ENCODE data around the gene ZNF408. TPM values are rescaled to one million over a fixed set of nuclear protein-coding genes. Genes with fewer than 3 reads are reported as not detected.

The ZNF408 gene
- total and polyA plus RNA-seq, 2 of the 13 experiments (the other 11 are each of a cell fraction or from before 2014, with no cell fraction given) = 11.2 to 12.5 TPM

GRCh38 chr11:46700241-46701077, at the start of gene ZNF408, which contains the start of gene ARHGAP1 (continued):
- TF ChIP-seq MYNN (CRISPR knock-in tag; IDR thresholded peaks at IDR 0.05; ENCODE audit: low read depth) = 0 out of 2 replicates have a peak, but pooled peaks have one; percentile 82
- no peak for TF ChIP-seq EZH2 (conservative IDR thresholded peaks at IDR 0.05; ENCODE audit: low read depth, low read length)
- peak; percentile 67; the same call in 1 of the 2 replicates for TF ChIP-seq PRDM15 (CRISPR knock-in tag; IDR thresholded peaks at IDR 0.05)
- TF ChIP-seq MXD3 (CRISPR knock-in tag; IDR thresholded peaks at IDR 0.05) = peak; percentile 51
- TF ChIP-seq ZBTB39 (CRISPR knock-in tag; IDR thresholded peaks at IDR 0.05) = no peak
- TF ChIP-seq ZNF747 (CRISPR knock-in tag; IDR thresholded peaks at IDR 0.05; ENCODE audit: borderline replicate concordance) = no peak; the same call in 1 of the 2 replicates
- no peak for TF ChIP-seq ZNF414 (CRISPR knock-in tag; IDR thresholded peaks at IDR 0.05)
- peak; percentile 88; the same call in 1 of the 2 replicates for TF ChIP-seq ZNF724P (CRISPR knock-in tag; IDR thresholded peaks at IDR 0.05; ENCODE audit: borderline replicate concordance)
- 0 out of 2 replicates have a peak, but pooled peaks have one; percentile 11 for TF ChIP-seq NFYC (CRISPR knock-in tag; IDR thresholded peaks at IDR 0.05)
- TF ChIP-seq POGZ (CRISPR knock-in tag; IDR thresholded peaks at IDR 0.05) = peak; percentile 56; the same call in 1 of the 2 replicates
- TF ChIP-seq DR1 (CRISPR knock-in tag; IDR thresholded peaks at IDR 0.05) = peak; percentile 67; the same call in 1 of the 2 replicates
- TF ChIP-seq POLR2AphosphoS2 (IDR thresholded peaks at IDR 0.05; ENCODE audit: low read depth, low read length) = no peak
- TF ChIP-seq ZNF547 (CRISPR knock-in tag; IDR thresholded peaks at IDR 0.05) = peak; percentile 77
- no peak for TF ChIP-seq RBAK (CRISPR knock-in tag; IDR thresholded peaks at IDR 0.05)
- peak; percentile 69 for TF ChIP-seq HOXA3 (CRISPR knock-in tag; IDR thresholded peaks at IDR 0.05)
- TF ChIP-seq YY1 (IDR thresholded peaks at IDR 0.05; ENCODE audit: insufficient read depth, insufficient replicate concordance, low read depth, low read length) = peak; percentile 80
- peak; percentile 74 for TF ChIP-seq FOXK2 (IDR thresholded peaks at IDR 0.05)
- peak; percentile 75; the same call in 1 of the 2 replicates for TF ChIP-seq ZFP37 (CRISPR knock-in tag; IDR thresholded peaks at IDR 0.05; ENCODE audit: borderline replicate concordance)
- no peak for TF ChIP-seq MATR3 (CRISPR knock-in tag; IDR thresholded peaks at IDR 0.05)
- TF ChIP-seq GZF1 (CRISPR knock-in tag; IDR thresholded peaks at IDR 0.05) = no peak
- no peak for TF ChIP-seq CERS6 (CRISPR knock-in tag; IDR thresholded peaks at IDR 0.05)
- peak; percentile 83 for TF ChIP-seq FOXA3 (CRISPR knock-in tag; IDR thresholded peaks at IDR 0.05)
